GM19193 (cell line): Measurements from ENCODE around the gene SETDB1.

Experiments
- POLR2A ChIP-seq: IDR thresholded peaks from 4 replicates; pipeline ENCODE4 v1.6.1; 2011; ENCODE audit not compliant: insufficient read depth, insufficient read length; ENCODE audit errors: extremely low read depth

Gene SETDB1

GRCh38 chr1:150927624-150928023 lies 1.5 kb downstream of the SETDB1 start:
- no peak for TF ChIP-seq POLR2A

GRCh38 chr1:150928286-150928685 lies 2.1 kb downstream of the SETDB1 start:
- no peak for TF ChIP-seq POLR2A

GRCh38 chr1:150931773-150932172 lies 5.6 kb downstream of the SETDB1 start:
- TF ChIP-seq POLR2A = no peak

GRCh38 chr1:150944856-150945255 lies 18.7 kb downstream of the SETDB1 start:
- no peak for TF ChIP-seq POLR2A

- no peak for TF ChIP-seq POLR2A
Observed at GRCh38 chr1:150954708-150955107, 28.5 kb downstream of the SETDB1 start.

- TF ChIP-seq POLR2A = no peak
Observed at GRCh38 chr1:150955280-150955679, 29.1 kb downstream of the SETDB1 start.

GRCh38 chr1:150957666-150958065 lies 31.5 kb downstream of the SETDB1 start:
- no peak for TF ChIP-seq POLR2A

GRCh38 chr1:150960646-150961045 lies 34.5 kb downstream of the SETDB1 start:
- TF ChIP-seq POLR2A = no peak

GRCh38 chr1:150961756-150962155 lies 35.6 kb downstream of the SETDB1 start:
- no peak for TF ChIP-seq POLR2A

- TF ChIP-seq POLR2A = no peak
Observed at GRCh38 chr1:150963321-150964163, 37.4 kb downstream of the SETDB1 start.

- TF ChIP-seq POLR2A = no peak
Observed at GRCh38 chr1:150964164-150964489, 38.0 kb downstream of the SETDB1 start.

- no peak for TF ChIP-seq POLR2A
Observed at GRCh38 chr1:150965605-150966004, 39.4 kb downstream of the SETDB1 start.

GRCh38 chr1:150966011-150966410 lies 39.8 kb downstream of the SETDB1 start:
- TF ChIP-seq POLR2A = no peak

- TF ChIP-seq POLR2A = no peak
Observed at GRCh38 chr1:150967936-150968335, 41.8 kb downstream of the SETDB1 start.

GRCh38 chr1:150968491-150968890 lies 42.3 kb downstream of the SETDB1 start:
- no peak for TF ChIP-seq POLR2A

GRCh38 chr1:150969626-150970025 lies 43.5 kb downstream of the SETDB1 start:
- no peak for TF ChIP-seq POLR2A
